HepG2 (cell line): ENCODE results near the gene KAZALD1. TPM values are rescaled to one million over a fixed set of nuclear protein-coding genes. Genes with fewer than 3 reads are reported as not detected.
A peak's percentile ranks its signal among the peaks of the same experiment; 100 is the strongest.

Experiments
- ATAC-seq: fragments of 200-7000 bp; cut with Tn5 transposase; 3 replicates; pipeline ENCODE4 v1.9.1; 2020; ENCODE audit warnings: mild to moderate bottlenecking, moderate library complexity
- BruUV-seq: library from RNA; stranded (reverse); fragments of 400-500 nt; replicated peaks from 2 replicates; lab custom pipeline; 2021; lab: Mats Ljungman, UMichigan
- CTCF ChIA-PET: fragments of 300-600 bp; formaldehyde crosslinking; extraction: SDS; loops from one replicate; lab custom pipeline; 2021; ENCODE audit warnings: low total read pairs, inconsistent platforms, low intra/inter-chr PET ratio; lab: Yijun Ruan, JAX
- POLR2A ChIA-PET: fragments of 350-600 bp; sonication (Branson Sonifier 250); formaldehyde crosslinking; loops from one replicate; lab custom pipeline; 2020; ENCODE audit warnings: antibody characterized with exemption, inconsistent platforms; lab: Yijun Ruan, JAX
- DNase-seq: peaks from one replicate; pipeline ENCODE4 v3.0.0-alpha.2; 2015; ENCODE audit warnings: low spot score
- FAIRE-seq: peaks from 3 replicates; lab custom pipeline; 2011; peaks lifted over from hg19 to GRCh38; lab: Jason Lieb, UNC
- H2AFZ ChIP-seq: one replicate; pipeline ENCODE4 v1.6.1; 2011; ENCODE audit warnings: low read length, inconsistent platforms
- H3K27ac ChIP-seq: fragments of 300-600 bp; 3 replicates; pipeline ENCODE4 v1.8.0; 2011; ENCODE audit warnings: mixed run types, mild to moderate bottlenecking, mixed read lengths, low read length, inconsistent platforms; ENCODE audit not compliant: insufficient read depth; ENCODE audit errors: extremely low read length
- H3K27me3 ChIP-seq, 2 experiments: fragments of 200-600 bp in 1 of 2; 2 replicates in 1 of 2; 3 replicates in 1 of 2; pipeline versions ENCODE4 v1.6.0 to v1.8.0; 2011; ENCODE audit warnings: low read length in 2 of 2, mild to moderate bottlenecking in 2 of 2, moderate library complexity in 2 of 2, inconsistent platforms in 1 of 2; ENCODE audit not compliant: insufficient read depth in 2 of 2, control insufficient read depth in 1 of 2
- H3K36me3 ChIP-seq, 2 experiments: fragments of 200-600 bp in 1 of 2; replicated peaks in 1 of 2; 2 replicates in 1 of 2; 3 replicates in 1 of 2; pipeline versions ENCODE4 v1.5.1 to v1.8.0; 2011; ENCODE audit warnings: low read length in 2 of 2, inconsistent platforms in 1 of 2; ENCODE audit not compliant: insufficient read depth in 2 of 2, control insufficient read depth in 1 of 2
- H3K4me1 ChIP-seq: 2 replicates; pipeline ENCODE4 v1.5.1; 2012; ENCODE audit warnings: low read length, inconsistent platforms; ENCODE audit not compliant: insufficient read depth
- H3K4me2 ChIP-seq: 2 replicates; pipeline ENCODE4 v1.6.0; 2011; ENCODE audit warnings: low read depth, low read length, inconsistent platforms
- H3K4me3 ChIP-seq, 3 experiments: fragments of 200-600 bp in 1 of 3; sonication (generic), shearing (Covaris generic) in 1 of 3; replicated peaks in 1 of 3; 2 replicates each; pipeline ENCODE4 v1.5.1; 2011 to 2016; ENCODE audit warnings: low read length in 3 of 3, inconsistent platforms in 2 of 3, low read depth in 2 of 3, mild to moderate bottlenecking in 2 of 3, control low read depth in 1 of 3, mixed read lengths in 1 of 3; ENCODE audit not compliant: insufficient read depth in 1 of 3
- H3K79me2 ChIP-seq: one replicate; pipeline ENCODE4 v1.6.1; 2011; ENCODE audit warnings: low read length, inconsistent platforms; ENCODE audit not compliant: insufficient read depth
- H3K9ac ChIP-seq: 2 replicates; pipeline ENCODE4 v1.6.0; 2011; ENCODE audit warnings: mild to moderate bottlenecking, low read depth, low read length, inconsistent platforms; ENCODE audit not compliant: insufficient read depth
- H3K9me3 ChIP-seq: 2 replicates; pipeline ENCODE4 v1.5.1; 2012; ENCODE audit warnings: mild to moderate bottlenecking, low read length
- H4K20me1 ChIP-seq: 2 replicates; pipeline ENCODE4 v1.6.0; 2011; ENCODE audit warnings: inconsistent platforms, mild to moderate bottlenecking, low read length, moderate library complexity; ENCODE audit not compliant: insufficient read depth
- AKNA ChIP-seq: sonication (generic); formaldehyde crosslinking; IDR thresholded peaks from 2 replicates; pipeline ENCODE4 v1.4.0; 2020; ENCODE audit warnings: missing genetic modification reagents, borderline replicate concordance
- CREB1 ChIP-seq, 2 experiments: fragments of 450-650 bp in 1 of 2; IDR thresholded peaks; 2 replicates each; pipeline ENCODE4 v1.6.1; 2016 to 2017; ENCODE audit warnings: control low read depth in 1 of 2, mild to moderate bottlenecking in 1 of 2, missing compliant biosample characterization in 1 of 2, missing genetic modification characterization in 1 of 2
- GLMP ChIP-seq: sonication (generic); formaldehyde crosslinking; IDR thresholded peaks from 2 replicates; pipeline ENCODE4 v1.9.0; 2021; ENCODE audit warnings: missing genetic modification reagents, mild to moderate bottlenecking, borderline replicate concordance
- NFATC3 ChIP-seq: sonication (generic); formaldehyde crosslinking; IDR thresholded peaks from 2 replicates; pipeline ENCODE4 v1.5.1; 2020; ENCODE audit warnings: mild to moderate bottlenecking, missing genetic modification reagents
- NFYB ChIP-seq: sonication (generic); formaldehyde crosslinking; IDR thresholded peaks from 2 replicates; pipeline ENCODE4 v1.4.0; 2020; ENCODE audit warnings: missing genetic modification reagents
- RFX5 ChIP-seq: IDR thresholded peaks from 2 replicates; pipeline ENCODE4 v1.6.1; 2011; ENCODE audit warnings: low read depth, low read length, improper control_type of control experiment
- SALL2 ChIP-seq: sonication (generic); formaldehyde crosslinking; IDR thresholded peaks from 2 replicates; pipeline ENCODE4 v1.8.1; 2023; ENCODE audit warnings: mild to moderate bottlenecking, missing genetic modification reagents, inconsistent platforms
- TEAD3 ChIP-seq: optimal IDR thresholded peaks from 2 replicates; pipeline ENCODE3; 2016; ENCODE audit warnings: borderline replicate concordance
- ZNF232 ChIP-seq: sonication (generic); formaldehyde crosslinking; IDR thresholded peaks from 2 replicates; pipeline ENCODE4 v1.4.0; 2020; ENCODE audit warnings: missing genetic modification reagents, borderline replicate concordance
- ZNF326 ChIP-seq: sonication (generic); formaldehyde crosslinking; IDR thresholded peaks from 2 replicates; pipeline ENCODE4 v1.4.0; 2020; ENCODE audit warnings: missing genetic modification reagents, borderline replicate concordance
- ZNF556 ChIP-seq: sonication (generic); formaldehyde crosslinking; IDR thresholded peaks from 2 replicates; pipeline ENCODE4 v1.4.0; 2020; ENCODE audit warnings: mild to moderate bottlenecking, missing genetic modification reagents, borderline replicate concordance
- ZNF75D ChIP-seq: sonication (generic); formaldehyde crosslinking; IDR thresholded peaks from 2 replicates; pipeline ENCODE4 v1.8.1; 2023; ENCODE audit warnings: missing genetic modification reagents, mild to moderate bottlenecking, borderline replicate concordance
- WGBS: methylation state at CpG from one replicate; pipeline ENCODE4 v1.1.6; 2017; ENCODE audit warnings: low lambda C conversion rate; 5-methylcytosine and 5-hydroxymethylcytosine counted together
- in situ Hi-C: cut with HindIII; loops from 2 replicates; pipeline ENCODE4 v1.10.0; 2017; ENCODE audit warnings: low pct_unique_long_range_greater_than_20kb; ENCODE audit not compliant: extremely low pct_ligation_motif_present
- intact Hi-C: fragments of 100-400 bp; cut with micrococcal nuclease; formaldehyde crosslinking; loops from one replicate; pipeline ENCODE4 v1.10.0; 2022; ENCODE audit not compliant: unreplicated experiment
- polyA plus RNA-seq, 8 experiments: library from polyadenylated mRNA; depleted of rRNA in 3 of 8; stranded (reverse) in 7 of 8; unstranded in 1 of 8; fragments of >200 nt; fragmentation: Illumina TruSeq in 4 of 8; extraction: Trizol in 4 of 8; gene quantifications; 2 replicates each; pipeline versions ENCODE4 v1.2.1 to v1.2.3, GENCODE V29; 2011 to 2016; ENCODE audit warnings: low read depth in 4 of 8, missing spikeins in 1 of 8, mixed read lengths in 1 of 8; ENCODE audit not compliant: insufficient read depth in 1 of 8
- total RNA-seq, 5 experiments: library from RNA; depleted of rRNA; stranded (reverse); fragments of >200 nt; fragmentation: Illumina TruSeq; extraction: Trizol; gene quantifications; 2 replicates each; pipeline ENCODE4 v1.2.3, GENCODE V29; 2016; ENCODE audit warnings: low read depth in 1 of 5

Gene KAZALD1
- total and polyA plus RNA-seq, 2 of the 13 experiments (the other 11 are each of a cell fraction or from before 2014, with no cell fraction given), result 16.7 to 27.7 TPM

- TF ChIP-seq ZNF556 (0 out of 2 replicates have a peak, but pooled peaks have one; percentile 16), SALL2 (CRISPR knock-in tag) (0 out of 2 replicates have a peak, but pooled peaks have one; percentile 2)
Measured at GRCh38 chr10:101031128-101031795, 30.5 kb upstream of the KAZALD1 start, which contains the start of the genes PDZD7 and SFXN3 (continued).

GRCh38 chr10:101031796-101032636 lies 29.8 kb upstream of the KAZALD1 start:
- Histone ChIP-seq H3K9me3 (no peaks in the 10 kb centered on the region), H2AFZ (no peak overlapping the region), H3K79me2 (no peaks in the 10 kb centered on the region), H3K4me1 (peaks cover 66% of the 10 kb centered on the region), H3K27ac (peak overlapping the region; percentile 65), H3K9ac (peak overlapping the region; percentile 77), H4K20me1 (no peaks in the 10 kb centered on the region), H3K4me3 (peak overlapping the region; percentile 73 to 80 (median 74)), H3K4me2 (peak overlapping the region; percentile 96), H3K27me3 (no peaks in the 10 kb centered on the region; a peak in 1 of 5 replicates), H3K36me3 (peaks cover 5 to 18% of the 10 kb centered on the region in 2 experiments; a peak in 3 of 5 replicates)
- FAIRE-seq (peak; percentile 15), ATAC-seq (peak; percentile 71), DNase-seq (peak; percentile 49)
- BruUV-seq, result no TSS peak
- ChIA-PET CTCF (no interaction called here), POLR2A (interaction anchor here (0.6 to 4.6 kb wide), 10 partner anchors 9 to 62 kb away, joined by 3 to 51 read pairs (median 10); partner anchors contain the start of genes KAZALD1, LZTS2 and SEMA4G)
- in situ Hi-C loops (loop anchor here (5.0 kb wide), 1 partner anchor 35 kb away; no protein-coding TSS in a partner anchor), intact Hi-C loops (loop anchor here (5.0 kb wide), 1 partner anchor 35 kb away; no protein-coding TSS in a partner anchor)
- 4% methylated on average over 11 of the region's 47 CpGs for WGBS
- TF ChIP-seq TEAD3 (CRISPR knock-in tag) (no peak), CREB1 (IDR thresholded peaks at IDR 0.05) (peak; percentile 81), CREB1 (CRISPR knock-in tag; IDR thresholded peaks at IDR 0.05) (peak; percentile 63), ZNF75D (CRISPR knock-in tag) (no peak), GLMP (no peak), RFX5 (no peak), ZNF232 (CRISPR knock-in tag) (no peak), NFYB (CRISPR knock-in tag) (no peak; the same call in 1 of the 2 replicates), ZNF326 (no peak), NFATC3 (CRISPR knock-in tag) (no peak), AKNA (no peak)
